Neural cell (in vitro differentiated cells): ENCODE data around the gene FAM8A1.

Experiments
- CTCF ChIP-seq: fragments of 450-650 bp; IDR thresholded peaks from 2 replicates; pipeline ENCODE4 v1.5.1; 2014; ENCODE audit warnings: antibody characterized with exemption, mild to moderate bottlenecking, moderate library complexity; ENCODE audit not compliant: poor library complexity, severe bottlenecking
- TAF1 ChIP-seq: IDR thresholded peaks from 2 replicates; pipeline ENCODE4 v1.6.1; 2012; ENCODE audit warnings: low read depth

DNA sequence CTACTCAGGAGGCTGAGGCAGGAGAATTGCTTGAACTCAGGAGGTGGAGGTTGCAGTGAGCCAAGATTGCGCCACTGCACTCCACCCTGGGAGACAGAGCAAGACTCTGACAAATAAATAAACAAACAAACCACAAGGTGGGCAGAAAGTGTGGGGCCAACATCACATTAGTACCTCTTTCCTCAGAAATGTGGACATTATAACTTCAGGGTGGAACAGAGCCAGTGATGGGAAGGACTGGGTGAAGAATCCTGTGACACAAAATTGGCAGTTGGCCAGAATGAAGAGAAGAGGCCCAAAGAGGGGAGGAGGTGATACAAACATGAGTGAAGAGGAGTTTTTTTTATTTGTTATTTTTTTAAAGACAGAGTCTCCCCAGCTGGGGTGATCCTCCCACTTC is 56.0 kb downstream of the FAM8A1 start:
- TF ChIP-seq TAF1 = no peak
- no peak for TF ChIP-seq CTCF
